Large intestine (tissue), 3 donors: ENCODE measurements around the gene TMEM95. TPM values are rescaled to one million over a fixed set of nuclear protein-coding genes. Genes with fewer than 3 reads are reported as not detected.
"Not testable (repeated sequence)": the region's sequence is repeated elsewhere in the genome, so short reads cannot be mapped to it uniquely, and the experiment has no call there.

Experiments
- DNase-seq, 2 donors: peaks; one replicate each; pipeline versions ENCODE4 v3.0.0 to v3.0.0-alpha.2; 2013
- H3K27ac ChIP-seq: one replicate; pipeline ENCODE4 v1.5.1; 2013; ENCODE audit warnings: low read length
- H3K27me3 ChIP-seq: 2 replicates; pipeline ENCODE4 v1.6.1; 2013; ENCODE audit warnings: low read length; ENCODE audit not compliant: control insufficient read depth, insufficient read depth
- H3K36me3 ChIP-seq: 2 replicates; pipeline ENCODE4 v1.6.1; 2013; ENCODE audit warnings: low read length; ENCODE audit not compliant: control insufficient read depth, insufficient read depth
- H3K4me1 ChIP-seq: one replicate; pipeline ENCODE4 v1.6.1; 2013; ENCODE audit warnings: low read length; ENCODE audit not compliant: control insufficient read depth, insufficient read depth
- H3K4me3 ChIP-seq: one replicate; pipeline ENCODE4 v1.5.1; 2013; ENCODE audit warnings: low read length
- H3K9me3 ChIP-seq: one replicate; pipeline ENCODE4 v1.6.1; 2013; ENCODE audit warnings: mild to moderate bottlenecking, low read depth, low read length, moderate library complexity; ENCODE audit not compliant: control insufficient read depth
- WGBS: methylation state at CpG from one replicate; pipeline ENCODE4 v1.1.5; 2013; ENCODE audit warnings: low lambda C conversion rate; ENCODE audit not compliant: insufficient coverage; 5-methylcytosine and 5-hydroxymethylcytosine counted together
- polyA plus RNA-seq: library from polyadenylated mRNA; unstranded; fragments of 120-200 nt; gene quantifications from one replicate; pipeline ENCODE4 v1.2.1, GENCODE V29; 2013

The TMEM95 gene
- polyA plus RNA-seq, 1 donor = 0.04 TPM

GRCh38 chr17:7357381-7357780 is 2.4 kb downstream of the TMEM95 start:
- H3K27ac ChIP-seq = no peak overlapping the region
- no peak for DNase-seq
- H3K9me3 ChIP-seq = no peaks in the 10 kb centered on the region
- H3K4me3 ChIP-seq = no peak overlapping the region
- H3K4me1 ChIP-seq = peaks cover 13% of the 10 kb centered on the region
- no peaks in the 10 kb centered on the region for H3K36me3 ChIP-seq
- 100% methylated on average over 1 of the region's 2 CpGs for WGBS
- H3K27me3 ChIP-seq = peaks cover 8% of the 10 kb centered on the region

- H3K4me1 ChIP-seq = no peaks in the 10 kb centered on the region
- no peak overlapping the region for H3K27ac ChIP-seq
- no peaks in the 10 kb centered on the region for H3K36me3 ChIP-seq
- no peak overlapping the region for H3K4me3 ChIP-seq
- H3K27me3 ChIP-seq = peaks cover 4% of the 10 kb centered on the region
- no peaks in the 10 kb centered on the region for H3K9me3 ChIP-seq
- WGBS = no CpG with 5 or more reads among the region's 3 CpGs
- DNase-seq = no peak
Observed at GRCh38 chr17:7361906-7362305, 7.0 kb downstream of the TMEM95 start.

GRCh38 chr17:7363311-7363710 is 8.4 kb downstream of the TMEM95 start:
- no peaks in the 10 kb centered on the region for H3K9me3 ChIP-seq
- no peak for DNase-seq
- H3K27me3 ChIP-seq = peaks cover 5% of the 10 kb centered on the region
- H3K36me3 ChIP-seq = no peaks in the 10 kb centered on the region
- H3K4me3 ChIP-seq = no peak overlapping the region
- H3K4me1 ChIP-seq = no peaks in the 10 kb centered on the region
- WGBS = no CpG with 5 or more reads among the region's 6 CpGs
- no peak overlapping the region for H3K27ac ChIP-seq

- not testable (repeated sequence) for H3K36me3 ChIP-seq, DNase-seq, H3K27me3 ChIP-seq, H3K9me3 ChIP-seq, H3K4me3 ChIP-seq, H3K27ac ChIP-seq, H3K4me1 ChIP-seq
- no CpG with 5 or more reads among the region's 7 CpGs for WGBS
Observed at GRCh38 chr17:7365963-7366362, 11.0 kb downstream of the TMEM95 start.

GRCh38 chr17:7367083-7367482 is 12.1 kb downstream of the TMEM95 start:
- no peaks in the 10 kb centered on the region for H3K36me3 ChIP-seq
- H3K27ac ChIP-seq = no peak overlapping the region
- no peak for DNase-seq
- H3K27me3 ChIP-seq = peaks cover 2% of the 10 kb centered on the region
- peaks cover 5% of the 10 kb centered on the region for H3K4me1 ChIP-seq
- no CpG with 5 or more reads among the region's 8 CpGs for WGBS
- no peak overlapping the region for H3K4me3 ChIP-seq
- H3K9me3 ChIP-seq = no peaks in the 10 kb centered on the region

- Histone ChIP-seq H3K27ac (no peak overlapping the region), H3K4me1 (peaks cover 5% of the 10 kb centered on the region), H3K36me3 (no peaks in the 10 kb centered on the region), H3K27me3 (peaks cover 2% of the 10 kb centered on the region), H3K4me3 (no peak overlapping the region), H3K9me3 (no peaks in the 10 kb centered on the region)
- WGBS = no CpG with 5 or more reads among the region's 13 CpGs
- no peak for DNase-seq
Observed at GRCh38 chr17:7367918-7368598, 13.1 kb downstream of the TMEM95 start.

DNA sequence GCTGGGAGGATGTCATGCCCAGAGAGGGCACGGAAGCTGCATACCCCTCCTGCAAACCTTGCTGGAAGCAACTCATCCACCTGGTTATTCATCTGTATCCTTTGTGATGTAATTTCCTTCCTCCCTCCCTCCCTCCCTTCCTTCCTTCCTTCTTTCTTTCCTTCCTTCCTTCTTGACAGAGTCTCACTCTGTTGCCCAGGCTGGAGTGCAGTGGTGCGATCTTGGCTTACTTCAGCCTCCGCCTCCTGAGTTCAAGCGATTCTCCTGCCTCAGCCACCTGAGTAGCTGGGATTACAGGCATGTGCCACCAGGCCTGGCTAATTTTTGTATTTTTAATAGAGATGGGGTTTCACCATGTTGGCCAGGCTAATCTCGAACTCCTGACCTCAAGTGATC is 13.6 kb downstream of the TMEM95 start:
- not testable (repeated sequence) for H3K36me3 ChIP-seq, DNase-seq, H3K4me3 ChIP-seq, H3K9me3 ChIP-seq, H3K27me3 ChIP-seq, H3K4me1 ChIP-seq, H3K27ac ChIP-seq
- WGBS = 100% methylated on average over 1 of the region's 5 CpGs

DNA sequence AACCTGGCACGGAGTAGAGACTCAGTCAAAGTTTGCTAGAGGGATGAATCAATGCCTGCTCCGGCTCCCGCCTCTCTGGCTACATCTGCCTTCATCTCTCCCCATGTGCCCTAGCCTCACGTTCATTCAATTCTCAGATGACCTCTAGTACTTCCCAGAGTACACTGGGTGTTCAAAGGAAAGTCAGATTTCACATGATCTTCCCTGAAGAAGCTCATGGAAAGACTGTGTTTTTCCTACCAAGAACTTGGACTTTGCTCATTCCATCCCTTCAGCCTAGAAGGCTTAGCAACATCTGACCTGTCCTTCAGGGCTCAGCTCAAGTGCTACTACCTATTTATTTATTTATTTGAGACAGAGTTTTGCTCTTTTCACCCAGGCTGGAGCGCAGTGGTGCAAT is 14.9 kb downstream of the TMEM95 start:
- 60% methylated on average over 3 of the region's 5 CpGs for WGBS
- Histone ChIP-seq H3K4me1 (peaks cover 5% of the 10 kb centered on the region), H3K4me3 (no peak overlapping the region), H3K9me3 (no peaks in the 10 kb centered on the region), H3K27ac (no peak overlapping the region), H3K36me3 (no peaks in the 10 kb centered on the region), H3K27me3 (peaks cover 2% of the 10 kb centered on the region)
- peak; percentile 56 to 66 for DNase-seq

- peaks cover 2% of the 10 kb centered on the region for H3K27me3 ChIP-seq
- DNase-seq = no peak
- no peak overlapping the region for H3K27ac ChIP-seq
- H3K4me1 ChIP-seq = peaks cover 5% of the 10 kb centered on the region
- H3K36me3 ChIP-seq = no peaks in the 10 kb centered on the region
- no peaks in the 10 kb centered on the region for H3K9me3 ChIP-seq
- no peak overlapping the region for H3K4me3 ChIP-seq
- WGBS = 80% methylated on average over 1 of the region's 4 CpGs
Observed at GRCh38 chr17:7370853-7371252, 15.9 kb downstream of the TMEM95 start.

DNA sequence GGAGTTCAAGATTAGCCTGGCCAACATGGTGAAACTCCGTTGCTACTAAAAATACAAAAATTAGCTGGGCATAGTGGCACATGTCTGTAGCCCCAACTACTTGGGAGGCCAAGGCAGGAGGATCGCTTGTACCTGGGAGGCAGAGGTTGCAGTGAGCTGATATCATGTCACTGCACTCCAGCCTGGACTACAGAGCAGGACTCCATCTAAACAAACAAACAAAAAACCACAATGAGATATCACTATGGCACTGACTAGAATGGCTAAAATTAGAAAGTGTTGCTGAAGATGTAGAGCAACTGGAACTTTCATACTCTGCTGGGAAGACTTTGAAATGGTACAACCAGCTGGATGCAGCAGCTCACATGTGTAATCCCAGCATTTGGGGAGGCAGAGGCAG is 19.4 kb downstream of the TMEM95 start:
- Histone ChIP-seq H3K4me3 (no peak overlapping the region), H3K9me3 (no peaks in the 10 kb centered on the region), H3K27me3 (no peaks in the 10 kb centered on the region), H3K36me3 (no peaks in the 10 kb centered on the region), H3K27ac (no peak overlapping the region), H3K4me1 (peaks cover 5% of the 10 kb centered on the region)
- no peak for DNase-seq
- WGBS = no CpG with 5 or more reads among the region's 2 CpGs

GRCh38 chr17:7379134-7379533 is 24.2 kb downstream of the TMEM95 start:
- Histone ChIP-seq H3K9me3 (peaks cover 3% of the 10 kb centered on the region), H3K36me3 (peaks cover 4% of the 10 kb centered on the region), H3K4me1 (peaks cover 11% of the 10 kb centered on the region), H3K27me3 (peaks cover 39% of the 10 kb centered on the region), H3K27ac (no peak overlapping the region), H3K4me3 (no peak overlapping the region)
- WGBS = 100% methylated on average over 1 of the region's 3 CpGs
- DNase-seq = no peak
